Measurements from ENCODE around the gene MINDY4. TPM values are rescaled to one million over a fixed set of nuclear protein-coding genes. Genes with fewer than 3 reads are reported as not detected.

The MINDY4 gene
- total and polyA plus RNA-seq, 2 of the 4 experiments (the other 2 are of a cell fraction) = 1.8 to 3.6 TPM

DNA sequence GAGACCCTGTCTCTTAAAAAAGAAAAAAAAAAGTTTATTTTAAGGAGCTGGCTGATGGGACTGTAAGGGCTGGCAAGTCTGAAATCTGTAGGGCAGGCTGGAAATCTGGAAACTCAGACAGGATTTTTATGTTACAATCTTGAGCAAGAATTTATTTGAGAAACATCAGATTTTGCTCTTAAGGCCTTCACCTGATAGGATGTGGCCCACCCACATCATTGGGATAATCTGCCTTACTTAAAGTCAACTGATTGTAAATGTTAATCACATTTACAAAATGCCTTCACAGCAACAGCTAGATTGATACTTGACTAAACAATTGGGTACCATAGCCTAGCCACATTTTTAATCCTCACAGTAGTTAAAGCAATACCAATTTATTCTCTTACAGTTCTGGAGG is 11.5 kb downstream of the MINDY4 start:
- Histone ChIP-seq H3K4ac (ENCODE audit: low read depth, low read length) (no peak overlapping the region), H3K9me1 (ENCODE audit: insufficient read depth, low read length) (peaks cover 4% of the 10 kb centered on the region; the same call in 1 of the 2 replicates), H3K4me1 (ENCODE audit: control insufficient read depth, insufficient read depth, low read length) (peaks cover 5% of the 10 kb centered on the region), H4K20me1 (ENCODE audit: insufficient read depth, low read length) (no peaks in the 10 kb centered on the region), H3K4me2 (ENCODE audit: low read depth, low read length) (no peak overlapping the region), H3K27me3 (ENCODE audit: control insufficient read depth, insufficient read depth, low read length) (no peaks in the 10 kb centered on the region), H2AK5ac (ENCODE audit: low read depth, low read length) (no peak overlapping the region), H2BK120ac (ENCODE audit: low read depth, low read length) (no peak overlapping the region), H3K4me3 (ENCODE audit: insufficient read depth, low read depth, low read length) (no peak overlapping the region), H3K27ac (ENCODE audit: insufficient read depth, low read length) (no peak overlapping the region), H2AFZ (replicated peaks; ENCODE audit: low read length, poor library complexity) (no peak overlapping the region), H3K36me3 (ENCODE audit: control insufficient read depth, insufficient read depth, low read length) (peaks cover 15% of the 10 kb centered on the region), H2BK15ac (ENCODE audit: low read depth, low read length) (no peak overlapping the region), H3K9me3 (ENCODE audit: control insufficient read depth, insufficient read depth, low read length) (no peaks in the 10 kb centered on the region), H4K91ac (ENCODE audit: insufficient read depth, low read depth, low read length) (no peak overlapping the region), H3K18ac (ENCODE audit: low read depth, low read length) (no peak overlapping the region), H2BK20ac (ENCODE audit: low read depth, low read length) (no peak overlapping the region), H2AK9ac (replicated peaks; ENCODE audit: low read depth, low read length, poor library complexity) (no peak overlapping the region), H3K79me1 (ENCODE audit: low read depth in 1 of 2, low read length in 2 of 2) (peaks cover 0 to 3% of the 10 kb centered on the region in 2 experiments; a peak in 1 of 4 replicates), H2BK5ac (ENCODE audit: low read depth, low read length, poor library complexity, severe bottlenecking) (no peak overlapping the region), H3K56ac (ENCODE audit: extremely low read depth, insufficient read depth, low read length) (no peak overlapping the region), H4K8ac (ENCODE audit: low read depth in 2 of 2, low read length in 2 of 2) (no peak overlapping the region), H3K9ac (ENCODE audit: low read depth, low read length) (no peak overlapping the region), H4K5ac (ENCODE audit: low read depth, low read length) (no peak overlapping the region), H3K14ac (replicated peaks; ENCODE audit: low read depth, low read length) (no peak overlapping the region), H3K23ac (ENCODE audit: low read depth, low read length) (no peak overlapping the region)
- BruUV-seq (replicated peaks) = no TSS peak
- in situ Hi-C loops (cut with MboI; ENCODE audit: low sequenced_read_pairs) (no loop called here), intact Hi-C loops (cut with micrococcal nuclease) (no loop called here), dilution Hi-C loops (cut with HindIII; ENCODE audit: low sequenced_read_pairs, unreplicated experiment) (no loop called here)
- no peak for DNase-seq
- no peak for ATAC-seq (ENCODE audit: low read depth)
- TF ChIP-seq MAFK (IDR thresholded peaks at IDR 0.05; ENCODE audit: low read depth, low read length) (no peak), SMC3 (IDR thresholded peaks at IDR 0.05; ENCODE audit: low read depth, low read length) (no peak), CHD1 (IDR thresholded peaks at IDR 0.05; ENCODE audit: low read depth, low read length) (no peak), FOS (IDR thresholded peaks at IDR 0.05; ENCODE audit: low read depth, low read length) (no peak), BHLHE40 (IDR thresholded peaks at IDR 0.05; ENCODE audit: low read depth, low read length) (no peak), CEBPB (IDR thresholded peaks at IDR 0.05; ENCODE audit: low read depth, low read length) (no peak), MAZ (IDR thresholded peaks at IDR 0.05; ENCODE audit: borderline replicate concordance, low read depth, low read length) (no peak)
- ChIA-PET CTCF (no interaction called here), POLR2A (ENCODE audit: unreplicated experiment) (no interaction called here)

Measured in IMR-90 (cell line).